Ovary (tissue), 9 donors: ENCODE measurements around the gene SPATA25. TPM values are rescaled to one million over a fixed set of nuclear protein-coding genes. Genes with fewer than 3 reads are reported as not detected.
A peak's percentile ranks its signal among the peaks of the same experiment; 100 is the strongest.

Experiments
- DNase-seq, 5 donors: peaks; one replicate each; pipeline ENCODE4 v3.0.0-alpha.2; 2019 to 2020
- H3K27ac ChIP-seq, 2 donors: fragments of 200-600 bp; one replicate each; pipeline versions ENCODE4 v1.5.1 to v1.8.0; 2019 to 2022
- H3K27me3 ChIP-seq: fragments of 200-600 bp; one replicate; pipeline ENCODE4 v1.8.0; 2022
- H3K36me3 ChIP-seq: fragments of 200-600 bp; sonication (generic); one replicate; pipeline ENCODE4 v1.5.1; 2019
- H3K4me1 ChIP-seq: one replicate; pipeline ENCODE4 v1.8.1; 2013; ENCODE audit warnings: mild to moderate bottlenecking, moderate library complexity; ENCODE audit not compliant: insufficient read depth
- H3K4me3 ChIP-seq: fragments of 200-600 bp; sonication (generic); one replicate; pipeline ENCODE4 v1.5.1; 2017
- H3K9me3 ChIP-seq, 2 donors: fragments of 200-600 bp in 1 of 2; sonication (generic) in 1 of 2; one replicate each; pipeline versions ENCODE4 v1.5.1 to v1.8.1; 2013 to 2019; ENCODE audit warnings: mild to moderate bottlenecking in 1 of 2, moderate library complexity in 1 of 2
- EP300 ChIP-seq: sonication (generic); formaldehyde crosslinking; IDR thresholded peaks from one replicate; pipeline ENCODE4 v1.6.1; 2017; ENCODE audit warnings: antibody characterized with exemption
- POLR2A ChIP-seq: fragments of 450-650 bp; IDR thresholded peaks from one replicate; pipeline ENCODE4 v1.6.1; 2017; ENCODE audit warnings: antibody characterized with exemption, mild to moderate bottlenecking, moderate library complexity
- WGBS, 3 donors: extraction: QIAGEN DNeasy Blood & Tissue Kit in 1 of 3; methylation state at CpG; one replicate each; pipeline versions ENCODE4 v1.1.5 to v1.1.7; 2013 to 2017; 5-methylcytosine and 5-hydroxymethylcytosine counted together
- intact Hi-C, 4 donors: fragments of 100-400 bp; cut with DNase I; formaldehyde crosslinking; loops; one replicate each; pipeline versions ENCODE4 v1.11.0 to v1.15.1; 2022 to 2023
- polyA plus RNA-seq, 2 donors: library from polyadenylated mRNA; stranded (reverse); fragments of 200-250 nt in 1 of 2; fragments of 350-450 nt in 1 of 2; fragmentation: Illumina TruSeq in 1 of 2; extraction: RNeasy Lipid Tissue Mini Kit (QIAGEN cat#74804) in 1 of 2; gene quantifications; one replicate each; pipeline ENCODE4 v1.2.3, GENCODE V29; 2013 to 2014
- total RNA-seq, 7 donors: library from RNA; depleted of rRNA in 2 of 7; stranded (reverse); fragments of >200 nt in 2 of 7; fragmentation: NEBNext Ultra II Directional in 3 of 7; extraction: Animal tissue kit (Norgen Biotek cat#: 25700) in 3 of 7; gene quantifications; one replicate each; pipeline versions ENCODE4 v1.1.0 to v1.2.4, GENCODE V29; 2016 to 2023
- TF ChIP-seq, protein P1 (sequence below), 3 donors: fragments of 450-650 bp in 2 of 3; fragments of 200-600 bp in 1 of 3; IDR thresholded peaks; one replicate each; pipeline versions ENCODE4 v1.5.1 to v1.8.0; 2016 to 2022; ENCODE audit warnings: antibody characterized with exemption in 3 of 3, mild to moderate bottlenecking in 1 of 3
- donor health status: DM: no; HTN: no; CAD: no; lungs with moderate emphysema.
- donor health status: DM: no; HTN: no; CAD: no.
- donor health status: Bipolar disorder and iron deficiency.
- donor health status: DM: yes; HTN: yes; CAD: no.
- donor health status: DM: no; HTN: no; CAD: no.
- donor health status: DM: yes; HTN: yes; CAD: no.

SPATA25 gene
- total and polyA plus RNA-seq, 9 donors = 4.2 to 7.5 (median 5.7) TPM; not detected in 1

DNA sequence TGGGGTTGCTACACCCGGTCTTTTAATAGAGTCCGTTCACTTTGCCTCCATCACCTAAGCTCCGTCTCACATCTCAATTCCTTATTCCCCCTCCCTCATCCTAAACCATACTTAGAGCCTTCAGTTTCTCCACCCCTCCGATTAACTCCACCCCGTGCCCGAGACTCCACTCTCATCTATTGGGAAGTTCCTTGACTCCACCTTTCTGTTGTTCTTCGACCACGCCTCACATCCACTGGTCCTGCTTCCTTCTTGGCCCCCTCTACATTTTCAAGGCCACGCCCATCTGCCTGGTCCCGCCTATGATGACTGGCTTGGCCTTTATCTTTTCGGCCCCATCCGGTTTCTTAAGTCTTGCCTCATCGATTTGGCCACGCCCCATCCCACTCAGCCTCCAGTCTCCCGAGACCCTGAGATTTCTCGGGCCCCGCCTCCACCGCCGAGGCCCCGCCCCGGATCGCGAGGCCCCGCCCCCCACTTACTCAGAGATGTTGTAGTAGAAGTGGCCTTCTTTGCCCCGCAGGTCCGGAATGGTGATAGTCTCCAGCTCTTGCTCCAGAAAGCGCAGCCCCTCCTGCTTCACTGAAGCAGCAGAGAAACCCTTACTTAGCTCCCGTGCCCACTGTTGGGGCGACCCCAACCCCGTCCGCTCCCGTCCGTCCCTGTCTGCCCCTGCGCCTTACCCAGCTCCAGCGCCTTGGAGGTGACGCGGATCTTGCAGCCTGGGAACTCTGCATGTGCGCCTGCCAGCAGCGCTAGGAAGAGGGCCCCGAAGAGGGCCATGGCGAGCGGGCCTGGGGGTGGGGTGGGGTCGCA is 23.5 kb upstream of the SPATA25 start:
- no peaks in the 10 kb centered on the region for H3K36me3 ChIP-seq
- 1 to 2% (median 1%) methylated on average over 31 to 43 of the region's 43 CpGs for WGBS, 3 donors

DNA sequence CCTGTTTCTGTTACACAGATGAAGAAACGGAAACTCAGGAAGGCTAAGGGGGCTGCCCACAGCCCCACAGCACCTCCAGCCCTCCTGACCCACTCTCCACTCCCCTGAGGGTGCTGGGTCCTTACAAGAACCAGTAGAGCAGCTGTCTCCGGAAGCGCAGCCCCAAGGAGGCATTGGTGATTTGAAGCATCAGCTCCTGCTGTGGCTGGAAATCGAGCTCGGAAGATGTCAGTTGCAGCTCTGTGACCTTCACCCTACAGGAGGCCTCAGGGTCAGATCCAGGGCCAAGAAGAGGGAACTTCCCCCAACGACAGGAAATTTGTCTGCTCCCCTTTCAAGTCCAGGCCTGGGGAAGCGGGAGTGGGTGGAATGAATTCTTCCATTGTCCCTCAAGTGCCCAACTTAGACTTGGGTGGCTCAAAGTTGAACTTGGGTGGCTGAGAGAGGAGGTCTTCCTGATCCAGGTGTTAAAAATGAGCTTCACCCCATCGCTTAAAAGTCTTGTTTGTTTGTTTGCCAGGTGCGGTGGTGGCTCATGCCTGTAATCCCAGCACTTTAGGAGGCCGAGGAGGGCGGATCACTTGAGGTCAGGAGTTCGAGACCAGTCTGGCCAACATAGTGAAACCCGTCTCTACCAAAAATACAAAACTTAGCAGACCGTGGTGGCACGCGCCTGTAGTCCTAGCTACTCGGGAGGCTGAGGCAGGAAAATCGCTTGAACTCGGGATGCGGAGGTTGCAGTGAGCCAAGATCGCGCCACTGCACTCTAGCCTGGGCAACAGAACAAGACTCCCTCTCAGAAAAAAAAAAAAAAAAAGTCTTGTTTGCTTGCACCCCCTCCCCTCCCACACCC is 22.6 kb upstream of the SPATA25 start:
- peak overlapping the region; percentile 1 to 31 for H3K27ac ChIP-seq
- H3K4me3 ChIP-seq = peak overlapping the region; percentile 8
- WGBS, 3 donors = 68 to 76% (median 71%) methylated on average over 22 of the region's 22 CpGs
- no peaks in the 10 kb centered on the region for H3K27me3 ChIP-seq
- peaks cover 7% of the 10 kb centered on the region for H3K4me1 ChIP-seq
- intact Hi-C loops = no loop called here
- H3K9me3 ChIP-seq = no peaks in the 10 kb centered on the region
- DNase-seq = peak in 4 of 5 donors; percentile 15 to 63 (median 58)
- no peaks in the 10 kb centered on the region for H3K36me3 ChIP-seq
- TF ChIP-seq, protein P1, sequence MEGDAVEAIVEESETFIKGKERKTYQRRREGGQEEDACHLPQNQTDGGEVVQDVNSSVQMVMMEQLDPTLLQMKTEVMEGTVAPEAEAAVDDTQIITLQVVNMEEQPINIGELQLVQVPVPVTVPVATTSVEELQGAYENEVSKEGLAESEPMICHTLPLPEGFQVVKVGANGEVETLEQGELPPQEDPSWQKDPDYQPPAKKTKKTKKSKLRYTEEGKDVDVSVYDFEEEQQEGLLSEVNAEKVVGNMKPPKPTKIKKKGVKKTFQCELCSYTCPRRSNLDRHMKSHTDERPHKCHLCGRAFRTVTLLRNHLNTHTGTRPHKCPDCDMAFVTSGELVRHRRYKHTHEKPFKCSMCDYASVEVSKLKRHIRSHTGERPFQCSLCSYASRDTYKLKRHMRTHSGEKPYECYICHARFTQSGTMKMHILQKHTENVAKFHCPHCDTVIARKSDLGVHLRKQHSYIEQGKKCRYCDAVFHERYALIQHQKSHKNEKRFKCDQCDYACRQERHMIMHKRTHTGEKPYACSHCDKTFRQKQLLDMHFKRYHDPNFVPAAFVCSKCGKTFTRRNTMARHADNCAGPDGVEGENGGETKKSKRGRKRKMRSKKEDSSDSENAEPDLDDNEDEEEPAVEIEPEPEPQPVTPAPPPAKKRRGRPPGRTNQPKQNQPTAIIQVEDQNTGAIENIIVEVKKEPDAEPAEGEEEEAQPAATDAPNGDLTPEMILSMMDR (IDR thresholded peaks at IDR 0.05) = no peak
- TF ChIP-seq POLR2A (no peak), EP300 (no peak)

More for the DNA sequence above, 23.5 kb upstream of the SPATA25 start:
- DNase-seq = peak; percentile 99 to 100 (median 100)
- Histone ChIP-seq H3K4me3 (peak overlapping the region; percentile 62), H3K9me3 (no peaks in the 10 kb centered on the region), H3K27me3 (no peaks in the 10 kb centered on the region), H3K27ac (peak overlapping the region; percentile 72 to 87), H3K4me1 (peaks cover 7% of the 10 kb centered on the region)
- intact Hi-C loops = no loop called here
- TF ChIP-seq POLR2A = peak; percentile 86
- TF ChIP-seq EP300 = peak; percentile 41
- TF ChIP-seq, protein P1 (IDR thresholded peaks at IDR 0.05) = peak in 1 of 3 donors; percentile 28

DNA sequence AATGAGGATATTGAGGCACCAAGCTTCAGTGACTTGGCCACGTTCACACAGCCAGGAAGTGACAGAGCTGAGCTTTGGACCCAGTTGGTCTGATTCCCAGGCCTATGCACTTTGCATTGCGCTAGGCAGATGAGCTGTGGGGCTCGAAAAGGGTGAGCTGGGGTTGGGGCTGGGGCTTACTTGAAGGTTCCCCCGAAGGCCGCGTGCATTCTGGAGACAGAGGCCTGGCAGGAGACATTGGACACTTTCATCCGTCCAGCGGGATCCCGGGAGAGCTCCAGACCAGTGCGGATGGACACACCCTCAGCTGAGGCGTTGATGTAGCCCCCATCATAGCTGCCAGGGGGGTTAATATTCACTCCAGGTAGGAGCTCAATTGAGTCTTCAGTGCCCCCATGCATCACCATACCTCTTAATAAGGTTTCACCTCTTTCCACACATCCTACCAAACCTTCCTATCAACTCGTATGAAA is 21.9 kb upstream of the SPATA25 start:
- no peak overlapping the region for H3K4me3 ChIP-seq
- no peaks in the 10 kb centered on the region for H3K27me3 ChIP-seq
- H3K27ac ChIP-seq = no peak overlapping the region
- TF ChIP-seq EP300 = no peak
- no peak for TF ChIP-seq POLR2A
- TF ChIP-seq, protein P1 (IDR thresholded peaks at IDR 0.05) = no peak
- DNase-seq = peak in 2 of 5 donors; percentile 18 to 50
- intact Hi-C loops = no loop called here
- H3K4me1 ChIP-seq = peaks cover 7% of the 10 kb centered on the region
- H3K9me3 ChIP-seq = no peaks in the 10 kb centered on the region
- H3K36me3 ChIP-seq = no peaks in the 10 kb centered on the region
- WGBS, 3 donors = 82 to 86% (median 85%) methylated on average over 12 of the region's 12 CpGs

DNA sequence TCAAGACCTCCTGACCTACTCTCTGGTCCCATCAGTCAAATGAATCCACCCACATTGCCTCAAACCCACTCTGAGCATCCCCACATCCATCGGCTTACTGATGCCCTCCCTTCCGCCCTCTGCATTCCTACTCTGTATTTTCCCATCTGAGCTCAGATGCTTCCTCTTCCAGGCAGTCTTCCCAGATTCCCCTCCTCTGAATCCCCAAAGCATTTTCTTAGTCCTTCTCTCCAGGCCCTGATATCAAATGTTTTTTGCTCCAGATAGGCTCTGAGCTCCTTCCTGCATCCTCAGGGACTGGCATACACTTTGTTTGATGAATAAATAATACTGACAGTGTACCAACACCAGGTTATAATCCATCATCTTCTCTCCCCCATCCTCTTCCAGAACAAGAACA is 20.7 kb upstream of the SPATA25 start:
- no peak overlapping the region for H3K27ac ChIP-seq
- 89 to 93% (median 89%) methylated on average over 2 of the region's 2 CpGs for WGBS, 3 donors
- no peaks in the 10 kb centered on the region for H3K9me3 ChIP-seq
- DNase-seq = no peak
- intact Hi-C loops = no loop called here
- no peaks in the 10 kb centered on the region for H3K36me3 ChIP-seq
- TF ChIP-seq POLR2A = no peak
- no peak for TF ChIP-seq EP300
- TF ChIP-seq, protein P1 (IDR thresholded peaks at IDR 0.05) = no peak
- H3K27me3 ChIP-seq = no peaks in the 10 kb centered on the region
- H3K4me1 ChIP-seq = peaks cover 7% of the 10 kb centered on the region
- H3K4me3 ChIP-seq = no peak overlapping the region
